Smooth muscle cell (in vitro differentiated cells): ENCODE measurements around the gene METTL25. TPM values are rescaled to one million over a fixed set of nuclear protein-coding genes. Genes with fewer than 3 reads are reported as not detected.

Experiments used
- DNase-seq: peaks from one replicate; lab custom pipeline; 2025; ENCODE audit not compliant: unreplicated experiment; lab: John Stamatoyannopoulos, UW
- H2AFZ ChIP-seq: fragments of 200-600 bp; sonication (generic); 2 replicates; pipeline ENCODE4 v1.6.0; 2016; ENCODE audit warnings: antibody characterized with exemption, low read depth, mild to moderate bottlenecking
- H3F3A ChIP-seq: fragments of 200-600 bp; sonication (generic); 2 replicates; pipeline ENCODE4 v1.6.0; 2017; ENCODE audit warnings: antibody characterized with exemption, low read depth
- H3K27ac ChIP-seq: fragments of 200-600 bp; sonication (generic); 2 replicates; pipeline ENCODE4 v1.5.1; 2016; ENCODE audit warnings: low read depth, mild to moderate bottlenecking
- H3K27me3 ChIP-seq: fragments of 200-600 bp; sonication (generic); 2 replicates; pipeline ENCODE4 v1.6.1; 2016; ENCODE audit warnings: low read depth, mild to moderate bottlenecking
- H3K36me3 ChIP-seq: fragments of 200-600 bp; sonication (generic); 2 replicates; pipeline ENCODE4 v1.5.1; 2016; ENCODE audit warnings: low read depth
- H3K4me1 ChIP-seq: fragments of 200-600 bp; sonication (generic); 2 replicates; pipeline ENCODE4 v1.5.1; 2016; ENCODE audit warnings: low read depth
- H3K4me2 ChIP-seq: fragments of 200-600 bp; sonication (generic); 2 replicates; pipeline ENCODE4 v1.6.0; 2016; ENCODE audit warnings: mild to moderate bottlenecking
- H3K4me3 ChIP-seq: fragments of 200-600 bp; sonication (generic); 2 replicates; pipeline ENCODE4 v1.5.1; 2016; ENCODE audit warnings: mild to moderate bottlenecking
- H3K79me2 ChIP-seq: fragments of 200-600 bp; sonication (generic); 2 replicates; pipeline ENCODE4 v1.6.0; 2016; ENCODE audit warnings: low read depth, mild to moderate bottlenecking
- H3K9ac ChIP-seq: fragments of 200-600 bp; sonication (generic); 2 replicates; pipeline ENCODE4 v1.6.0; 2016; ENCODE audit warnings: low read depth
- H3K9me3 ChIP-seq: fragments of 200-600 bp; sonication (generic); replicated peaks from 2 replicates; pipeline ENCODE4 v1.5.1; 2016; ENCODE audit warnings: low read depth
- H4K20me1 ChIP-seq: fragments of 200-600 bp; sonication (generic); 2 replicates; pipeline ENCODE4 v1.6.0; 2016; ENCODE audit warnings: low read depth
- CTCF ChIP-seq: fragments of 200-600 bp; sonication (generic); IDR thresholded peaks from 2 replicates; pipeline ENCODE4 v1.5.1; 2017; ENCODE audit warnings: borderline replicate concordance, mild to moderate bottlenecking, antibody characterized with exemption; ENCODE audit not compliant: insufficient read depth, poor library complexity, severe bottlenecking
- WGBS: methylation state at CpG from one replicate; pipeline ENCODE4 v1.1.7; 2016; ENCODE audit warnings: low lambda C conversion rate; 5-methylcytosine and 5-hydroxymethylcytosine counted together
- polyA plus RNA-seq: library from polyadenylated mRNA; unstranded; fragments of >200 nt; fragmentation: Nextera tagmentation; extraction: Ambion mirVana; gene quantifications from 2 replicates; pipeline ENCODE4 v1.2.1, GENCODE V29; 2016
- total RNA-seq: library from RNA; depleted of rRNA; stranded (reverse); fragments of >200 nt; gene quantifications from 2 replicates; pipeline ENCODE4 v1.2.3, GENCODE V29; 2014

METTL25 gene
- total and polyA plus RNA-seq, 2 experiments from 2014 or later: 6.2 to 14.7 TPM

GRCh38 chr12:82363990-82364389, 5.7 kb downstream of the METTL25 start:
- no peak overlapping the region for H3K27ac ChIP-seq
- H3K4me1 ChIP-seq: peaks cover 3% of the 10 kb centered on the region
- WGBS: 94% methylated on average over 4 of the region's 4 CpGs
- no peak overlapping the region for H3K4me2 ChIP-seq
- no peaks in the 10 kb centered on the region for H3K36me3 ChIP-seq
- H3K27me3 ChIP-seq: no peaks in the 10 kb centered on the region
- no peak for TF ChIP-seq CTCF
- no peaks in the 10 kb centered on the region for H4K20me1 ChIP-seq
- H3K9me3 ChIP-seq: no peaks in the 10 kb centered on the region
- H3K4me3 ChIP-seq: no peak overlapping the region
- no peaks in the 10 kb centered on the region for H3F3A ChIP-seq
- H2AFZ ChIP-seq: no peak overlapping the region
- no peak for DNase-seq
- H3K9ac ChIP-seq: no peak overlapping the region
- H3K79me2 ChIP-seq: peaks cover 14% of the 10 kb centered on the region

GRCh38 chr12:82366197-82366596, 7.9 kb downstream of the METTL25 start:
- 86% methylated on average over 1 of the region's 1 CpG for WGBS
- Histone ChIP-seq H4K20me1 (no peaks in the 10 kb centered on the region), H3K4me1 (no peaks in the 10 kb centered on the region), H3K79me2 (peaks cover 6% of the 10 kb centered on the region), H3K9ac (no peak overlapping the region), H2AFZ (no peak overlapping the region), H3K4me3 (no peak overlapping the region), H3F3A (no peaks in the 10 kb centered on the region), H3K9me3 (no peaks in the 10 kb centered on the region), H3K36me3 (no peaks in the 10 kb centered on the region), H3K4me2 (no peak overlapping the region), H3K27me3 (no peaks in the 10 kb centered on the region), H3K27ac (no peak overlapping the region)
- TF ChIP-seq CTCF: no peak
- no peak for DNase-seq

DNA sequence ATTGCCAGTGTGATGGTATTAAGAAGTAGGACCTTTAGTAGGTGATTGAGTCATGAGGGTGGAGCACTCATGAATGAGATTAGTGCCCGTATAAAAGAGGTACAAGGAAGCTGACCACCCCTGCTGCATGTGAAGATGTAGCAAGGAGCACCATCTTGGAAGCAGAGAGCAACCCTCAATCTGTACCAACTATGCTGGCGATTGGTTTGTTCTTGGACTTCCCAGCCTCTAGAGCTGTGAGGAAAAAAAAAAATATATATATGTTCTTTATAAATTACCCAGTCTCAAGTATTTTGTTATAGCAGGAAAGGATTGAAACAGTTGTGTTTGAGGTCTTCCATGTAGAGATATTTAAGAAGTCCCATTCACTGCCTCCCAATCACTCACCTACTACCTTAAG, 16.9 kb downstream of the METTL25 start:
- H3K27ac ChIP-seq: no peak overlapping the region
- H3K4me1 ChIP-seq: no peaks in the 10 kb centered on the region
- H3F3A ChIP-seq: no peaks in the 10 kb centered on the region
- no peaks in the 10 kb centered on the region for H3K9me3 ChIP-seq
- H3K27me3 ChIP-seq: no peaks in the 10 kb centered on the region
- H4K20me1 ChIP-seq: no peaks in the 10 kb centered on the region
- no peaks in the 10 kb centered on the region for H3K36me3 ChIP-seq
- no peak overlapping the region for H3K4me2 ChIP-seq
- no peak overlapping the region for H3K4me3 ChIP-seq
- TF ChIP-seq CTCF: no peak
- WGBS: 94% methylated on average over 2 of the region's 2 CpGs
- no peak for DNase-seq
- no peak overlapping the region for H3K9ac ChIP-seq
- H2AFZ ChIP-seq: no peak overlapping the region
- no peaks in the 10 kb centered on the region for H3K79me2 ChIP-seq

GRCh38 chr12:82378997-82379396, 20.7 kb downstream of the METTL25 start:
- H3K36me3 ChIP-seq: no peaks in the 10 kb centered on the region
- no peak overlapping the region for H2AFZ ChIP-seq
- no peaks in the 10 kb centered on the region for H3K79me2 ChIP-seq
- no peak overlapping the region for H3K9ac ChIP-seq
- H3K9me3 ChIP-seq: no peaks in the 10 kb centered on the region
- TF ChIP-seq CTCF: no peak
- H4K20me1 ChIP-seq: no peaks in the 10 kb centered on the region
- no peaks in the 10 kb centered on the region for H3K27me3 ChIP-seq
- no peak for DNase-seq
- H3K4me1 ChIP-seq: no peaks in the 10 kb centered on the region
- H3K27ac ChIP-seq: no peak overlapping the region
- no peak overlapping the region for H3K4me2 ChIP-seq
- no peak overlapping the region for H3K4me3 ChIP-seq
- H3F3A ChIP-seq: no peaks in the 10 kb centered on the region
